HuH-7 (cell line): ENCODE data around the gene SLC2A4.

Experiments
- DNase-seq: peaks from one replicate; pipeline ENCODE4 v3.0.0; 2011; ENCODE audit warnings: low spot score

Gene SLC2A4

GRCh38 chr17:7248796-7249195 lies 32.7 kb upstream of the SLC2A4 start:
- DNase-seq: no peak

- DNase-seq: no peak
These were observed 32.3 kb upstream of the SLC2A4 start for GRCh38 chr17:7249214-7249613.

- DNase-seq: no peak
These were observed 31.7 kb upstream of the SLC2A4 start for GRCh38 chr17:7249830-7250229.

- no peak for DNase-seq
These were observed 30.6 kb upstream of the SLC2A4 start for GRCh38 chr17:7250695-7251627.

GRCh38 chr17:7251661-7252175 lies 29.8 kb upstream of the SLC2A4 start, which contains the start of gene CTDNEP1:
Gene CTDNEP1 (minus strand): TSS chr17:7251734. CDS start chr17:7251296, 438 bp downstream.
- peak; percentile 91 for DNase-seq

- peak; percentile 81 for DNase-seq
These were observed 29.1 kb upstream of the SLC2A4 start, which contains the start of gene ELP5 for GRCh38 chr17:7252176-7253043. Gene ELP5 (plus strand): TSS chr17:7252215. CDS start chr17:7252551, 336 bp downstream.

GRCh38 chr17:7253082-7253481 lies 28.4 kb upstream of the SLC2A4 start:
- no peak for DNase-seq

- DNase-seq: no peak
These were observed 27.0 kb upstream of the SLC2A4 start for GRCh38 chr17:7254511-7254910.

- no peak for DNase-seq
These were observed 24.6 kb upstream of the SLC2A4 start for GRCh38 chr17:7256766-7257456.

GRCh38 chr17:7258731-7259554 lies 22.6 kb upstream of the SLC2A4 start:
- DNase-seq: peak; percentile 80

- DNase-seq: no peak
These were observed 22.0 kb upstream of the SLC2A4 start for GRCh38 chr17:7259555-7259889.

GRCh38 chr17:7260151-7260550 lies 21.4 kb upstream of the SLC2A4 start:
- DNase-seq: no peak

GRCh38 chr17:7260651-7261378 lies 20.7 kb upstream of the SLC2A4 start:
- no peak for DNase-seq

GRCh38 chr17:7261379-7262191 lies 19.9 kb upstream of the SLC2A4 start:
- DNase-seq: no peak

- DNase-seq: no peak
These were observed 19.2 kb upstream of the SLC2A4 start, which contains the start of gene CLDN7 for GRCh38 chr17:7262192-7262934. Gene CLDN7 (minus strand): TSS chr17:7262478. CDS start chr17:7262043, 435 bp downstream.

GRCh38 chr17:7262935-7263800 lies 18.4 kb upstream of the SLC2A4 start:
- DNase-seq: no peak

- DNase-seq: no peak
These were observed 17.8 kb upstream of the SLC2A4 start for GRCh38 chr17:7263801-7264078.

GRCh38 chr17:7266784-7267183 lies 14.7 kb upstream of the SLC2A4 start:
- no peak for DNase-seq
